A549 (cell line): ENCODE results near the gene RNF126. TPM values are rescaled to one million over a fixed set of nuclear protein-coding genes. Genes with fewer than 3 reads are reported as not detected.
"Not testable (repeated sequence)": the region's sequence is repeated elsewhere in the genome, so short reads cannot be mapped to it uniquely, and the experiment has no call there.

Experiments
- ATAC-seq, 2 experiments: fragments of 200-7000 bp in 1 of 2; fragments of >200 bp in 1 of 2; cut with Nextera tagmentation in 1 of 2; cut with Tn5 transposase in 1 of 2; 3 replicates each; pipeline versions ENCODE4 v1.8.0 to v1.9.1; 2018 to 2020; ENCODE audit warnings: mild to moderate bottlenecking in 1 of 2, moderate library complexity in 1 of 2
- CTCF ChIA-PET: fragments of 300-600 bp; sonication (Branson Sonifier 250); formaldehyde crosslinking; extraction: SDS; loops from one replicate; lab custom pipeline; 2021; ENCODE audit warnings: antibody characterized with exemption, inconsistent platforms; lab: Yijun Ruan, JAX
- POLR2A ChIA-PET: fragments of 350-600 bp; formaldehyde crosslinking; extraction: SDS; loops from one replicate; lab custom pipeline; 2021; ENCODE audit warnings: antibody characterized with exemption, inconsistent platforms; lab: Yijun Ruan, JAX
- DNase-seq, 2 experiments: peaks; one replicate each; pipeline versions ENCODE4 v3.0.0 to v3.0.0-alpha.2; 2011 to 2016; ENCODE audit warnings: low read depth in 1 of 2, low spot score in 1 of 2
- FAIRE-seq: peaks from 2 replicates; lab custom pipeline; 2011; peaks lifted over from hg19 to GRCh38; lab: Jason Lieb, UNC
- H3K27ac ChIP-seq, 2 experiments: fragments of >200 bp; sonication (Bioruptor Twin); formaldehyde crosslinking; 3 replicates each; pipeline ENCODE4 v1.5.1; 2016 to 2017
- H3K4me1 ChIP-seq: fragments of >200 bp; sonication (Bioruptor Twin); formaldehyde crosslinking; 3 replicates; pipeline ENCODE4 v1.6.1; 2016
- H3K4me2 ChIP-seq: fragments of >200 bp; sonication (Bioruptor Twin); formaldehyde crosslinking; 3 replicates; pipeline ENCODE4 v1.6.1; 2016
- H3K4me3 ChIP-seq: fragments of >200 bp; sonication (Bioruptor Twin); formaldehyde crosslinking; 3 replicates; pipeline ENCODE4 v1.5.1; 2016
- H3K9me3 ChIP-seq: fragments of >200 bp; sonication (Bioruptor Twin); formaldehyde crosslinking; 3 replicates; pipeline ENCODE4 v1.6.1; 2016
- EHMT2 ChIP-seq: fragments of 200-600 bp; sonication (generic); IDR thresholded peaks from 2 replicates; pipeline ENCODE4 v1.6.1; 2016; ENCODE audit warnings: antibody characterized with exemption, low read depth, mild to moderate bottlenecking, moderate library complexity
- ESRRA ChIP-seq: fragments of 150-350 bp; IDR thresholded peaks from 2 replicates; pipeline ENCODE4 v1.6.1; 2014; ENCODE audit warnings: mild to moderate bottlenecking, low read length, borderline replicate concordance
- HOXB5 ChIP-seq: fragments of 250-450 bp; sonication (Bioruptor Pico); IDR thresholded peaks from 2 replicates; pipeline ENCODE4 v1.5.0; 2020; ENCODE audit warnings: mild to moderate bottlenecking, moderate library complexity
- JUNB ChIP-seq: fragments of >200 bp; sonication (Bioruptor Twin); formaldehyde crosslinking; IDR thresholded peaks from 2 replicates; pipeline ENCODE4 v1.6.1; 2016
- KDM5A ChIP-seq: fragments of 200-600 bp; sonication (generic); IDR thresholded peaks from 2 replicates; pipeline ENCODE4 v1.6.1; 2016; ENCODE audit warnings: antibody characterized with exemption, mild to moderate bottlenecking
- MAZ ChIP-seq: fragments of 150-350 bp; IDR thresholded peaks from 2 replicates; pipeline ENCODE4 v1.6.1; 2014; ENCODE audit warnings: antibody characterized with exemption, low read depth, low read length, borderline replicate concordance
- NFE2L2 ChIP-seq: fragments of 150-350 bp; conservative IDR thresholded peaks from 2 replicates; pipeline ENCODE4 v1.6.1; 2014; ENCODE audit warnings: low read length
- PHF8 ChIP-seq: fragments of 200-600 bp; sonication (generic); IDR thresholded peaks from 2 replicates; pipeline ENCODE4 v1.6.1; 2016; ENCODE audit warnings: low read depth, mild to moderate bottlenecking, antibody characterized with exemption, moderate library complexity, borderline replicate concordance
- POLR2A ChIP-seq: IDR thresholded peaks from 2 replicates; pipeline ENCODE4 v1.6.1; 2012; ENCODE audit warnings: mild to moderate bottlenecking, low read length
- SMC3 ChIP-seq: fragments of >200 bp; sonication (Bioruptor Twin); formaldehyde crosslinking; IDR thresholded peaks from 3 replicates; pipeline ENCODE4 v1.6.1; 2018; ENCODE audit warnings: inconsistent platforms
- TFCP2L1 ChIP-seq: fragments of 250-450 bp; sonication (Bioruptor Pico); IDR thresholded peaks from 2 replicates; pipeline ENCODE4 v1.5.0; 2021; ENCODE audit warnings: mild to moderate bottlenecking
- TP53 ChIP-seq: fragments of 250-450 bp; sonication (Bioruptor Pico); IDR thresholded peaks from 2 replicates; pipeline ENCODE4 v1.5.0; 2021; ENCODE audit warnings: mild to moderate bottlenecking, moderate library complexity
- ZNF302 ChIP-seq: fragments of 250-450 bp; sonication (Bioruptor Pico); IDR thresholded peaks from 2 replicates; pipeline ENCODE4 v1.9.0; 2021; ENCODE audit warnings: inconsistent platforms, mild to moderate bottlenecking, moderate library complexity
- WGBS: methylation state at CpG from one replicate; pipeline ENCODE4 v1.1.6; 2017; ENCODE audit errors: missing lambda C conversion rate; 5-methylcytosine and 5-hydroxymethylcytosine counted together
- polyA plus RNA-seq, 4 experiments: library from polyadenylated mRNA; depleted of rRNA in 3 of 4; stranded (reverse); fragments of >200 nt; fragmentation: RNase III in 1 of 4; extraction: RNeasy Plus Mini Kit Qiagen cat#74134 plus additional on column Dnase treatment in 1 of 4; gene quantifications; 2 replicates in 3 of 4; 3 replicates in 1 of 4; pipeline ENCODE4 v1.2.3, GENCODE V29; 2011 to 2017
- TF ChIP-seq, protein P1 (sequence below): fragments of >200 bp; sonication (Bioruptor Twin); formaldehyde crosslinking; IDR thresholded peaks from 2 replicates; pipeline ENCODE4 v1.6.1; 2016
- TF ChIP-seq, protein P2 (sequence below): IDR thresholded peaks from 2 replicates; pipeline ENCODE4 v1.6.1; 2012

RNF126 gene
- polyA plus RNA-seq, 2 of the 4 experiments (the other 2 are of a cell fraction), result 3.1 to 35.0 TPM

DNA sequence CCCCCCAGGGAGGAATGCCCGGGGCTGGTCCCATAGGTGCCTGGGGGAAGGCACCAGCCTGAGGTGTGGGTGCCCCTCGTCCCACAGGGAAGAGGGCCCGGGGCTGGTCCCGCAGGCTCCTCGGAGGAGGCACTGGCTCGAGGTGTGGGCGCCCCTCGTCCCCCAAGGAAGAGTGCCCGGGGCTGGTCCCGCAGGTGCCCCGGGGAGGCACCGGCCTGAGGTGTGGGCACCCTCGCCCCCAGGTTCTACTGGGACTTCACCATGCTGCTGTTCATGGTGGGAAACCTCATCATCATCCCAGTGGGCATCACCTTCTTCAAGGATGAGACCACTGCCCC lies 59.7 kb downstream of the RNF126 start:
- ATAC-seq, H3K4me3 ChIP-seq, FAIRE-seq, CTCF ChIA-PET, H3K4me1 ChIP-seq, H3K9me3 ChIP-seq, H3K27ac ChIP-seq, H3K4me2 ChIP-seq, POLR2A ChIA-PET, DNase-seq: not testable (repeated sequence)
- WGBS, result no CpG with 5 or more reads among the region's 13 CpGs

DNA sequence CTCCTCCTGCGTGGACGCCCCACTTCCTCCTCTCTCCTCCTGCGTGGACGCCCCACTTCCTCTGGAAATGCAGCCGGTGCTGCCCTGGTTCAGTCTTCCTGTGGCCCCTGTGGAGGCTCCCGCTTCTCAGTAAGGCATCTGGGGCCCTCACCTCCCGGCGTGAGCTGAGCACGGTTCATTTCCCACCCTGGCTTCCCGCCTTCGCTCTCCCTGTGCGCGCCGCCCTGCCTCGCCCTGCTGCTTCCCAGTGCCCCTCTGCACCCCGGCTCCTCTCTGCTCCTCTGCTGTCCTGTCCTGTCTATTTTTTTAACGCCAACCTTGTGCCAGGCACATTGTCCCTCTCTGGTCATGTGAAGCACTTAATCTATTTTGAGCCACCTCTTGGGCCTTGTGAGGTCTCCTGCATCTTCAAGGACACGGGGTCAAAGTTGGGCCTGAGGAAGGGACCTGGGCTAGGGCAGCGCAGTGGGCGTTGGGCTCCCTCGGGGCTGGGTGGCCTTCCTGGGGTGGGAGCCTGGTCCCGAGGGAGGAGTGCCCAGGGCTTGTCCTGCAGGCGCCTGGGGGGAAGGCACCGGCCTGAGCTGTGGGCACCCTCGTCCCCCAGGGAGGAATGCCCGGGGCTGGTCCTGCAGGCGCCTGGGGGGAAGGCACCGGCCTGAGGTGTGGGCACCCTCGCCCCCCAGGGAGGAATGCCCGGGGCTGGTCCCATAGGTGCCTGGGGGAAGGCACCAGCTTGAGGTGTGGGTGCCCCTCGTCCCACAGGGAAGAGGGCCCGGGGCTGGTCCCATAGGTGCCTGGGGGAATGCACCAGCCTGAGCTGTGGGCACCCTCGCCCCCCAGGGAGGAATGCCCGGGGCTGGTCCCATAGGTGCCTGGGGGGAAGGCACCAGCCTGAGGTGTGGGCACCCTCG lies 60.4 kb downstream of the RNF126 start:
- POLR2A ChIA-PET, result no interaction called here

GRCh38 chr19:601790-602189 lies 61.2 kb downstream of the RNF126 start:
- FAIRE-seq (no peak), ATAC-seq (no peak), DNase-seq (no peak)
- ChIA-PET CTCF (interaction anchor here (1.9 kb wide), 1 partner anchor 13 kb away, joined by 4 read pairs; no protein-coding TSS in a partner anchor), POLR2A (no interaction called here)
- 82% methylated on average over 19 of the region's 25 CpGs for WGBS
- H3K9me3 ChIP-seq, result no peaks in the 10 kb centered on the region
- no peak overlapping the region for H3K27ac ChIP-seq
- no peaks in the 10 kb centered on the region for H3K4me1 ChIP-seq
- no peak overlapping the region for H3K4me2 ChIP-seq
- no peak overlapping the region for H3K4me3 ChIP-seq
- TF ChIP-seq KDM5A (no peak), TP53 (CRISPR knock-in tag) (no peak), MAZ (no peak), EHMT2 (no peak), ZNF302 (no peak), POLR2A (no peak), HOXB5 (CRISPR knock-in tag) (no peak)

More for the DNA sequence above, 60.4 kb downstream of the RNF126 start:
- WGBS, result 96% methylated on average over 18 of the region's 35 CpGs
- FAIRE-seq (no peak), ATAC-seq (no peak), DNase-seq (no peak)
- Histone ChIP-seq H3K27ac (no peak overlapping the region), H3K4me1 (no peaks in the 10 kb centered on the region), H3K4me3 (no peak overlapping the region), H3K4me2 (no peak overlapping the region), H3K9me3 (no peaks in the 10 kb centered on the region)
- TF ChIP-seq, protein P1, sequence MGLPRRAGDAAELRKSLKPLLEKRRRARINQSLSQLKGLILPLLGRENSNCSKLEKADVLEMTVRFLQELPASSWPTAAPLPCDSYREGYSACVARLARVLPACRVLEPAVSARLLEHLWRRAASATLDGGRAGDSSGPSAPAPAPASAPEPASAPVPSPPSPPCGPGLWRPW, result no peak
- TF ChIP-seq TFCP2L1 (CRISPR knock-in tag) (no peak), JUNB (no peak)
- CTCF ChIA-PET, result no interaction called here

GRCh38 chr19:601310-601709 lies 61.7 kb downstream of the RNF126 start:
- H3K27ac ChIP-seq, result no peak overlapping the region
- FAIRE-seq (no peak), DNase-seq (no peak), ATAC-seq (no peak)
- WGBS, result 95% methylated on average over 28 of the region's 28 CpGs
- H3K9me3 ChIP-seq, result no peaks in the 10 kb centered on the region
- no peaks in the 10 kb centered on the region for H3K4me1 ChIP-seq
- H3K4me3 ChIP-seq, result no peak overlapping the region
- POLR2A ChIA-PET, result no interaction called here
- TF ChIP-seq NFE2L2 (no peak), HOXB5 (CRISPR knock-in tag) (no peak), PHF8 (no peak), TP53 (CRISPR knock-in tag) (no peak), SMC3 (no peak), ESRRA (no peak)
- TF ChIP-seq, protein P2, sequence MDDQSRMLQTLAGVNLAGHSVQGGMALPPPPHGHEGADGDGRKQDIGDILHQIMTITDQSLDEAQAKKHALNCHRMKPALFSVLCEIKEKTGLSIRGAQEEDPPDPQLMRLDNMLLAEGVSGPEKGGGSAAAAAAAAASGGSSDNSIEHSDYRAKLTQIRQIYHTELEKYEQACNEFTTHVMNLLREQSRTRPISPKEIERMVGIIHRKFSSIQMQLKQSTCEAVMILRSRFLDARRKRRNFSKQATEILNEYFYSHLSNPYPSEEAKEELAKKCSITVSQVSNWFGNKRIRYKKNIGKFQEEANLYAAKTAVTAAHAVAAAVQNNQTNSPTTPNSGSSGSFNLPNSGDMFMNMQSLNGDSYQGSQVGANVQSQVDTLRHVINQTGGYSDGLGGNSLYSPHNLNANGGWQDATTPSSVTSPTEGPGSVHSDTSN, result no peak
- CTCF ChIA-PET, result interaction anchor here (1.9 kb wide), 1 partner anchor 13 kb away, joined by 4 read pairs; no protein-coding TSS in a partner anchor
- H3K4me2 ChIP-seq, result no peak overlapping the region

Other genes with a start within 250 kb of the RNF126 start
- 0.36 and 0.87 TPM in 2 replicates for gene SHC2, start 202.2 kb downstream of the RNF126 start, polyA plus RNA-seq (2011; rRNA removed)
- gene SHC2, start 202.2 kb downstream of the RNF126 start, polyA plus RNA-seq (2017; fragmentation: RNase III; extraction: RNeasy Plus Mini Kit Qiagen cat#74134 plus additional on column Dnase treatment), result 0.21 to 0.66 TPM (median 0.58 TPM) in 3 replicates
- 0.06 and 0.09 TPM in 2 replicates for gene MADCAM1, start 166.7 kb downstream of the RNF126 start, polyA plus RNA-seq (2011; rRNA removed)
- 0.25 to 0.41 TPM (median 0.34 TPM) in 3 replicates for gene MADCAM1, start 166.7 kb downstream of the RNF126 start, polyA plus RNA-seq (2017; fragmentation: RNase III; extraction: RNeasy Plus Mini Kit Qiagen cat#74134 plus additional on column Dnase treatment)
- 2.3 and 2.7 TPM in 2 replicates for gene TPGS1, start 155.7 kb downstream of the RNF126 start, polyA plus RNA-seq (2011; rRNA removed)
- 12.5 to 13.8 TPM (median 13.1 TPM) in 3 replicates for gene TPGS1, start 155.7 kb downstream of the RNF126 start, polyA plus RNA-seq (2017; fragmentation: RNase III; extraction: RNeasy Plus Mini Kit Qiagen cat#74134 plus additional on column Dnase treatment)
- gene CDC34, start 131.5 kb downstream of the RNF126 start, polyA plus RNA-seq (2011; rRNA removed), result 36.9 and 37.4 TPM in 2 replicates
- gene CDC34, start 131.5 kb downstream of the RNF126 start, polyA plus RNA-seq (2017; fragmentation: RNase III; extraction: RNeasy Plus Mini Kit Qiagen cat#74134 plus additional on column Dnase treatment), result 56.3 to 62.6 TPM (median 57.6 TPM) in 3 replicates
- gene GZMM, start 119.2 kb downstream of the RNF126 start, polyA plus RNA-seq (2011; rRNA removed), result not detected in 2 replicates
- gene GZMM, start 119.2 kb downstream of the RNF126 start, polyA plus RNA-seq (2017; fragmentation: RNase III; extraction: RNeasy Plus Mini Kit Qiagen cat#74134 plus additional on column Dnase treatment), result 0.11 TPM in 1 of 3 replicates, not detected in the others
- gene BSG, start 90.6 kb downstream of the RNF126 start, polyA plus RNA-seq (2011; rRNA removed), result 237 and 285 TPM in 2 replicates
- gene BSG, start 90.6 kb downstream of the RNF126 start, polyA plus RNA-seq (2017; fragmentation: RNase III; extraction: RNeasy Plus Mini Kit Qiagen cat#74134 plus additional on column Dnase treatment), result 528 to 583 TPM (median 579 TPM) in 3 replicates
- 2.7 and 7.1 TPM in 2 replicates for gene HCN2, start 73.3 kb downstream of the RNF126 start, polyA plus RNA-seq (2011; rRNA removed)
- 23.2 to 24.8 TPM (median 24.7 TPM) in 3 replicates for gene HCN2, start 73.3 kb downstream of the RNF126 start, polyA plus RNA-seq (2017; fragmentation: RNase III; extraction: RNeasy Plus Mini Kit Qiagen cat#74134 plus additional on column Dnase treatment)
- gene POLRMT, start 29.7 kb downstream of the RNF126 start, polyA plus RNA-seq (2011; rRNA removed), result 41.9 and 59.8 TPM in 2 replicates
- gene POLRMT, start 29.7 kb downstream of the RNF126 start, polyA plus RNA-seq (2017; fragmentation: RNase III; extraction: RNeasy Plus Mini Kit Qiagen cat#74134 plus additional on column Dnase treatment), result 65.0 to 68.8 TPM (median 66.5 TPM) in 3 replicates
- gene FGF22, start 23.3 kb downstream of the RNF126 start, polyA plus RNA-seq (2011; rRNA removed), result 0.13 TPM in 1 of 2 replicates, not detected in the other
- 0.79 to 1.1 TPM (median 1.0 TPM) in 3 replicates for gene FGF22, start 23.3 kb downstream of the RNF126 start, polyA plus RNA-seq (2017; fragmentation: RNase III; extraction: RNeasy Plus Mini Kit Qiagen cat#74134 plus additional on column Dnase treatment)
- gene FSTL3, start 13.2 kb upstream of the RNF126 start, polyA plus RNA-seq (2011; rRNA removed), result 45.5 and 58.1 TPM in 2 replicates
- 110 to 131 TPM (median 118 TPM) in 3 replicates for gene FSTL3, start 13.2 kb upstream of the RNF126 start, polyA plus RNA-seq (2017; fragmentation: RNase III; extraction: RNeasy Plus Mini Kit Qiagen cat#74134 plus additional on column Dnase treatment)
- 0.10 TPM in 1 of 2 replicates, not detected in the other for gene PRSS57, start 32.2 kb upstream of the RNF126 start, polyA plus RNA-seq (2011; rRNA removed)
- gene PRSS57, start 32.2 kb upstream of the RNF126 start, polyA plus RNA-seq (2017; fragmentation: RNase III; extraction: RNeasy Plus Mini Kit Qiagen cat#74134 plus additional on column Dnase treatment), result not detected in 3 replicates
- gene PALM, start 45.7 kb upstream of the RNF126 start, polyA plus RNA-seq (2011; rRNA removed), result 2.0 and 3.0 TPM in 2 replicates
- 11.4 to 17.5 TPM (median 15.7 TPM) in 3 replicates for gene PALM, start 45.7 kb upstream of the RNF126 start, polyA plus RNA-seq (2017; fragmentation: RNase III; extraction: RNeasy Plus Mini Kit Qiagen cat#74134 plus additional on column Dnase treatment)
- gene MISP, start 87.9 kb upstream of the RNF126 start, polyA plus RNA-seq (2011; rRNA removed), result 38.3 and 46.5 TPM in 2 replicates
- 56.9 to 62.7 TPM (median 61.4 TPM) in 3 replicates for gene MISP, start 87.9 kb upstream of the RNF126 start, polyA plus RNA-seq (2017; fragmentation: RNase III; extraction: RNeasy Plus Mini Kit Qiagen cat#74134 plus additional on column Dnase treatment)
- gene PTBP1, start 134.2 kb upstream of the RNF126 start, polyA plus RNA-seq (2011; rRNA removed), result 144 and 207 TPM in 2 replicates
- gene PTBP1, start 134.2 kb upstream of the RNF126 start, polyA plus RNA-seq (2017; fragmentation: RNase III; extraction: RNeasy Plus Mini Kit Qiagen cat#74134 plus additional on column Dnase treatment), result 264 to 299 TPM (median 285 TPM) in 3 replicates
- 2.6 and 3.2 TPM in 2 replicates for gene PLPPR3, start 158.7 kb upstream of the RNF126 start, polyA plus RNA-seq (2011; rRNA removed)
- gene PLPPR3, start 158.7 kb upstream of the RNF126 start, polyA plus RNA-seq (2017; fragmentation: RNase III; extraction: RNeasy Plus Mini Kit Qiagen cat#74134 plus additional on column Dnase treatment), result 3.5 to 4.2 TPM (median 3.7 TPM) in 3 replicates
- gene AZU1, start 164.6 kb upstream of the RNF126 start, polyA plus RNA-seq (2011; rRNA removed), result 0.15 and 0.31 TPM in 2 replicates
- gene AZU1, start 164.6 kb upstream of the RNF126 start, polyA plus RNA-seq (2017; fragmentation: RNase III; extraction: RNeasy Plus Mini Kit Qiagen cat#74134 plus additional on column Dnase treatment), result 0.26 to 0.55 TPM (median 0.32 TPM) in 3 replicates
- 0.21 and 0.36 TPM in 2 replicates for gene PRTN3, start 177.8 kb upstream of the RNF126 start, polyA plus RNA-seq (2011; rRNA removed)
- 0.18 to 0.39 TPM (median 0.24 TPM) in 3 replicates for gene PRTN3, start 177.8 kb upstream of the RNF126 start, polyA plus RNA-seq (2017; fragmentation: RNase III; extraction: RNeasy Plus Mini Kit Qiagen cat#74134 plus additional on column Dnase treatment)
- gene ELANE, start 189.1 kb upstream of the RNF126 start, polyA plus RNA-seq (2011; rRNA removed), result 0.15 and 0.35 TPM in 2 replicates
- gene ELANE, start 189.1 kb upstream of the RNF126 start, polyA plus RNA-seq (2017; fragmentation: RNase III; extraction: RNeasy Plus Mini Kit Qiagen cat#74134 plus additional on column Dnase treatment), result 0.14 to 0.15 TPM (median 0.15 TPM) in 3 replicates
- gene CFD, start 196.4 kb upstream of the RNF126 start, polyA plus RNA-seq (2011; rRNA removed), result 7.6 TPM in 2 replicates
- 13.8 to 14.8 TPM (median 14.3 TPM) in 3 replicates for gene CFD, start 196.4 kb upstream of the RNF126 start, polyA plus RNA-seq (2017; fragmentation: RNase III; extraction: RNeasy Plus Mini Kit Qiagen cat#74134 plus additional on column Dnase treatment)
- 8.0 TPM in 2 replicates for gene MED16, start 230.0 kb upstream of the RNF126 start, polyA plus RNA-seq (2011; rRNA removed)
- 11.9 to 13.9 TPM (median 12.7 TPM) in 3 replicates for gene MED16, start 230.0 kb upstream of the RNF126 start, polyA plus RNA-seq (2017; fragmentation: RNase III; extraction: RNeasy Plus Mini Kit Qiagen cat#74134 plus additional on column Dnase treatment)
- not detected in 2 replicates for gene RNU6-9, start 230.3 kb upstream of the RNF126 start, polyA plus RNA-seq (2011; rRNA removed)
- gene RNU6-9, start 230.3 kb upstream of the RNF126 start, polyA plus RNA-seq (2017; fragmentation: RNase III; extraction: RNeasy Plus Mini Kit Qiagen cat#74134 plus additional on column Dnase treatment), result not detected in 3 replicates